CD14-positive monocyte (primary cell): ENCODE data around the gene CCDC97. TPM values are rescaled to one million over a fixed set of nuclear protein-coding genes. Genes with fewer than 3 reads are reported as not detected.

Source experiments
- DNase-seq, 3 donors: peaks; one replicate each; pipeline ENCODE4 v3.0.0-alpha.2; 2011 to 2022
- H2AFZ ChIP-seq: 2 replicates; pipeline ENCODE4 v1.6.0; 2012; ENCODE audit warnings: mild to moderate bottlenecking, low read depth, low read length, inconsistent platforms; ENCODE audit not compliant: insufficient read depth, poor library complexity, severe bottlenecking
- H3K27ac ChIP-seq, 2 donors: 1 replicate in 1 of 2; 2 replicates in 1 of 2; pipeline ENCODE4 v1.5.1; 2012 to 2013; ENCODE audit warnings: low read length in 2 of 2, control low read depth in 1 of 2, inconsistent platforms in 1 of 2, low read depth in 1 of 2, mild to moderate bottlenecking in 1 of 2
- H3K27me3 ChIP-seq, 2 donors: one replicate each; pipeline versions ENCODE4 v1.6.0 to v1.6.1; 2011 to 2013; ENCODE audit warnings: low read length in 2 of 2; ENCODE audit not compliant: control insufficient read depth in 2 of 2, insufficient read depth in 2 of 2
- H3K36me3 ChIP-seq, 2 donors: replicated peaks in 1 of 2; 1 replicate in 1 of 2; 2 replicates in 1 of 2; pipeline versions ENCODE4 v1.5.1 to v1.6.1; 2012 to 2013; ENCODE audit warnings: low read length in 2 of 2, control low read depth in 1 of 2, inconsistent platforms in 1 of 2, mild to moderate bottlenecking in 1 of 2; ENCODE audit not compliant: insufficient read depth in 2 of 2, control insufficient read depth in 1 of 2
- H3K4me1 ChIP-seq, 2 donors: 1 replicate in 1 of 2; 2 replicates in 1 of 2; pipeline versions ENCODE4 v1.5.1 to v1.6.1; 2012 to 2013; ENCODE audit warnings: low read length in 2 of 2, control low read depth in 1 of 2, inconsistent platforms in 1 of 2, mild to moderate bottlenecking in 1 of 2, moderate library complexity in 1 of 2; ENCODE audit not compliant: insufficient read depth in 2 of 2, control insufficient read depth in 1 of 2
- H3K4me2 ChIP-seq: replicated peaks from 2 replicates; pipeline ENCODE3; 2012; ENCODE audit warnings: low read length, moderate library complexity, mild to moderate bottlenecking; ENCODE audit not compliant: poor library complexity, severe bottlenecking; ENCODE audit errors: extremely low read depth
- H3K4me3 ChIP-seq, 3 experiments: fragments of 200-600 bp in 1 of 3; sonication (generic) in 1 of 3; replicated peaks in 1 of 3; 1 replicate in 2 of 3; 2 replicates in 1 of 3; pipeline ENCODE4 v1.5.1; 2011 to 2013; ENCODE audit warnings: low read length in 3 of 3, mild to moderate bottlenecking in 3 of 3, control low read depth in 2 of 3, low read depth in 2 of 3, inconsistent platforms in 1 of 3, moderate library complexity in 1 of 3
- H3K79me2 ChIP-seq: 2 replicates; pipeline ENCODE4 v1.6.0; 2012; ENCODE audit warnings: mild to moderate bottlenecking, control low read depth, inconsistent platforms, low read length, moderate library complexity; ENCODE audit not compliant: insufficient read depth
- H3K9ac ChIP-seq: 2 replicates; pipeline ENCODE4 v1.6.0; 2017; ENCODE audit warnings: low read length, mild to moderate bottlenecking; ENCODE audit not compliant: insufficient read depth, poor library complexity, severe bottlenecking
- H3K9me3 ChIP-seq, 2 donors: replicated peaks in 1 of 2; 1 replicate in 1 of 2; 2 replicates in 1 of 2; pipeline versions ENCODE4 v1.5.1 to v1.6.1; 2012 to 2013; ENCODE audit warnings: low read length in 2 of 2, control low read depth in 1 of 2; ENCODE audit not compliant: control insufficient read depth in 1 of 2, insufficient read depth in 1 of 2
- H4K20me1 ChIP-seq: 2 replicates; pipeline ENCODE4 v1.6.0; 2012; ENCODE audit warnings: mild to moderate bottlenecking, low read length, control low read depth, moderate library complexity; ENCODE audit not compliant: insufficient read depth
- H3K27ac Mint-ChIP-seq, 7 donors: one replicate each; pipeline ENCODE4 v1.8.0; 2020; ENCODE audit warnings: mild to moderate bottlenecking in 7 of 7, mixed read lengths in 7 of 7, moderate library complexity in 6 of 7, inconsistent platforms in 2 of 7
- H3K27me3 Mint-ChIP-seq, 3 donors: one replicate each; pipeline ENCODE4 v1.8.0; 2021 to 2022; ENCODE audit warnings: low read depth in 3 of 3, mild to moderate bottlenecking in 3 of 3, mixed read lengths in 3 of 3, moderate library complexity in 3 of 3, inconsistent platforms in 1 of 3
- H3K36me3 Mint-ChIP-seq, 2 donors: one replicate each; pipeline ENCODE4 v1.8.0; 2020; ENCODE audit warnings: mixed read lengths in 2 of 2, inconsistent platforms in 1 of 2, mild to moderate bottlenecking in 1 of 2
- H3K4me1 Mint-ChIP-seq: one replicate; pipeline ENCODE4 v1.8.0; 2020; ENCODE audit warnings: mild to moderate bottlenecking, mixed read lengths
- H3K4me3 Mint-ChIP-seq, 2 donors: one replicate each; pipeline ENCODE4 v1.8.0; 2020; ENCODE audit warnings: mild to moderate bottlenecking in 2 of 2, mixed read lengths in 2 of 2, moderate library complexity in 1 of 2
- H3K9me3 Mint-ChIP-seq, 7 donors: one replicate each; pipeline ENCODE4 v1.8.0; 2020 to 2022; ENCODE audit warnings: mixed read lengths in 7 of 7, mild to moderate bottlenecking in 6 of 7, moderate library complexity in 6 of 7, inconsistent platforms in 2 of 7
- WGBS: methylation state at CpG from one replicate; pipeline ENCODE4 v1.1.5; 2013; ENCODE audit warnings: missing lambda C conversion rate; ENCODE audit not compliant: insufficient coverage; 5-methylcytosine and 5-hydroxymethylcytosine counted together
- intact Hi-C, 2 donors: fragments of 100-400 bp; cut with micrococcal nuclease; formaldehyde crosslinking; loops; one replicate each; pipeline versions ENCODE4 v1.15.0 to v1.15.1; 2023
- polyA plus RNA-seq, 3 donors: library from polyadenylated mRNA; depleted of rRNA in 1 of 3; unstranded in 2 of 3; stranded (reverse) in 1 of 3; fragments of 300-500 nt in 2 of 3; fragments of >200 nt in 1 of 3; fragmentation: Illumina TruSeq in 2 of 3; gene quantifications; 1 replicate in 2 of 3; 2 replicates in 1 of 3; pipeline ENCODE4 v1.2.3, GENCODE V29; 2012 to 2021
- TF ChIP-seq, protein P1 (sequence below): fragments of 200-600 bp; IDR thresholded peaks from one replicate; pipeline ENCODE4 v1.8.0; 2022; ENCODE audit warnings: antibody characterized with exemption, mild to moderate bottlenecking

Gene CCDC97
- polyA plus RNA-seq, 3 donors = 6.1 to 13.0 (median 8.8) TPM

DNA sequence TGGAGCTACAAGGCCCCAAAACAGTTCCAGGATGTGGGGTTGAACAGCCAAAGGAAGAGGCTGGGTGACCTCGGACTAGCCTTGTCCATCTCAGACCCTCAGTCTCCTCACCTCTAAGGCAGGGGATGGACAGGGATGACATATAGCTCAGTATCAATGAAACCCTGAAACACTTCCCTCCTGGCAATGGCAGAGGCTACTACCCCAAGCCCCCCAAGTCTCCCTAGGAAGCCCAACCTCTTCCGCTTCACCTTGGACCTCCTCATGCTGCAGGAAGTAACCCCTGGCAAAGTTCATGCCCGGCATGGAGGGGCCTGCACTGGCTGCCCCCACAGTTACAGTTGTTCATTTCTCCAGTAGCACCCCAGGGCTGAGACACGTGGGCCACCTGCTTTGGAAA is 10.6 kb downstream of the CCDC97 start:
- no peaks in the 10 kb centered on the region for H3K9me3 ChIP-seq
- peak overlapping the region in 2 of 7 donors; percentile 14 to 52 for H3K27ac Mint-ChIP-seq
- peaks cover 64 to 72% of the 10 kb centered on the region in 2 donors for H3K36me3 ChIP-seq
- H4K20me1 ChIP-seq = peaks cover 98% of the 10 kb centered on the region
- peaks cover 36% of the 10 kb centered on the region for H3K79me2 ChIP-seq
- no peak overlapping the region for H3K9ac ChIP-seq
- H2AFZ ChIP-seq = no peak overlapping the region
- peaks cover 43% of the 10 kb centered on the region for H3K4me1 Mint-ChIP-seq
- no peak overlapping the region for H3K27ac ChIP-seq
- H3K4me3 ChIP-seq = no peak overlapping the region
- peaks cover 44 to 45% of the 10 kb centered on the region in 2 donors for H3K4me1 ChIP-seq
- peaks cover 65 to 84% of the 10 kb centered on the region in 2 donors for H3K36me3 Mint-ChIP-seq
- H3K4me2 ChIP-seq = no peak overlapping the region
- intact Hi-C loops = no loop called here
- H3K27me3 Mint-ChIP-seq = peaks cover 0 to 1% (median 0%) of the 10 kb centered on the region in 3 donors
- peaks cover 0 to 1% (median 0%) of the 10 kb centered on the region in 7 donors for H3K9me3 Mint-ChIP-seq
- no peak for DNase-seq
- TF ChIP-seq, protein P1, sequence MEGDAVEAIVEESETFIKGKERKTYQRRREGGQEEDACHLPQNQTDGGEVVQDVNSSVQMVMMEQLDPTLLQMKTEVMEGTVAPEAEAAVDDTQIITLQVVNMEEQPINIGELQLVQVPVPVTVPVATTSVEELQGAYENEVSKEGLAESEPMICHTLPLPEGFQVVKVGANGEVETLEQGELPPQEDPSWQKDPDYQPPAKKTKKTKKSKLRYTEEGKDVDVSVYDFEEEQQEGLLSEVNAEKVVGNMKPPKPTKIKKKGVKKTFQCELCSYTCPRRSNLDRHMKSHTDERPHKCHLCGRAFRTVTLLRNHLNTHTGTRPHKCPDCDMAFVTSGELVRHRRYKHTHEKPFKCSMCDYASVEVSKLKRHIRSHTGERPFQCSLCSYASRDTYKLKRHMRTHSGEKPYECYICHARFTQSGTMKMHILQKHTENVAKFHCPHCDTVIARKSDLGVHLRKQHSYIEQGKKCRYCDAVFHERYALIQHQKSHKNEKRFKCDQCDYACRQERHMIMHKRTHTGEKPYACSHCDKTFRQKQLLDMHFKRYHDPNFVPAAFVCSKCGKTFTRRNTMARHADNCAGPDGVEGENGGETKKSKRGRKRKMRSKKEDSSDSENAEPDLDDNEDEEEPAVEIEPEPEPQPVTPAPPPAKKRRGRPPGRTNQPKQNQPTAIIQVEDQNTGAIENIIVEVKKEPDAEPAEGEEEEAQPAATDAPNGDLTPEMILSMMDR = no peak
- 100% methylated on average over 1 of the region's 4 CpGs for WGBS
- H3K4me3 Mint-ChIP-seq = no peak overlapping the region
- H3K27me3 ChIP-seq = no peaks in the 10 kb centered on the region

DNA sequence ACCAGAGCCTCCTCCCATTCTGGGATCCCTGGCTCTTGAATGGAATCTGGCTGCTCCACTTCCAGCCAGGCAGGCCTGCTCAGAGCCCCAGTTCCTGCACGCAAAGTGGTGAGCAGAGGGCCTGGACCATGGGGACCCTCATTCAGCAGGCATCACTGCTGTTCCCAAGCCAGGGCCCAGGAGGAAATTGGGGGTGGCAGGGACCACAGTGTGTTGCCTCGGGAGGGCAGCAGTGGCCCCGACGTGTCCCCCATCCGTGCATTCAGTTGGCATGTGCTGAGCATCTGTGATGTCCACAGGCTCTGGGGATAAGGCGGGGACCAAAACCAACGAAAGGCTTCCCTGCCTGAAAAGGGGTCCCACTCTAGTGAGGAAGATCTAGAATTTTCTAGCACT is 11.2 kb downstream of the CCDC97 start:
- Histone ChIP-seq H3K4me3 (no peak overlapping the region), H3K36me3 (peaks cover 57 to 65% of the 10 kb centered on the region in 2 donors), H3K27me3 (no peaks in the 10 kb centered on the region), H4K20me1 (peaks cover 98% of the 10 kb centered on the region), H3K9me3 (no peaks in the 10 kb centered on the region), H2AFZ (no peak overlapping the region), H3K4me1 (peaks cover 50 to 51% of the 10 kb centered on the region in 2 donors), H3K79me2 (peaks cover 35% of the 10 kb centered on the region), H3K27ac (peak overlapping the region in 1 of 2 donors; percentile 96), H3K4me2 (no peak overlapping the region), H3K9ac (no peak overlapping the region)
- TF ChIP-seq, protein P1 = no peak
- H3K9me3 Mint-ChIP-seq = peaks cover 0 to 1% (median 0%) of the 10 kb centered on the region in 7 donors
- H3K27ac Mint-ChIP-seq = peak overlapping the region in 5 of 7 donors; percentile 25 to 84 (median 69)
- DNase-seq = no peak
- WGBS = 66% methylated on average over 7 of the region's 7 CpGs
- H3K36me3 Mint-ChIP-seq = peaks cover 64 to 81% of the 10 kb centered on the region in 2 donors
- H3K27me3 Mint-ChIP-seq = peaks cover 0 to 1% (median 0%) of the 10 kb centered on the region in 3 donors
- no peak overlapping the region for H3K4me3 Mint-ChIP-seq
- intact Hi-C loops = no loop called here
- peaks cover 47% of the 10 kb centered on the region for H3K4me1 Mint-ChIP-seq
